Measurements from ENCODE around the gene KIAA0232.

DNA sequence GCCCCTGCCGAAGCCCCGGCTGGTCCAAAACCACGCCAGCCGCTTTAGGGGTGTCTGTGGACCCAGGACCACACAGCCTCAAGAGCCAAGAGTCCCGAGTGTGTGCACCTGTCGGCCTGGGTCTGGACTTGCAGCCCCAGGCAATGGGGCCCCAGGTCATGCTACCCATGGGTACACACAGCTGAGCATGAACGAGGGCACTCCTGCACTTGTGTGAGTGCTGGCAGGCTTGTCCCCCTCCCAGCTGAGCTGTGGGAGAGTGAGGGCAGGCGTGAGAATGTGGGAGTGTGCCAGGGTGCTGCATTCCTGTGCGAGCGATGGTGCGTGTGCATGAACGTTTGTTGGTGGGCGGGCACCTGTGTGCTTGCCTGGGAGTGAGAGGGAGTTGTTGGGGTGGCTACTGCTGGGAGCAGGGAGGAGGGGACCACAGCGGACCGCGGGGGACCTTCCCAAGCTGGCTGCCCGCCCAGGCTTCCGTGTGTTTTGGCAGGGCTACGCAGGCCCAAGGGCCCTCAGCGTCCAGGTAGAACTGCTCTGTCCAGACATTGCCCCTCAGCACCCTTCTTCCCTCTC lies 35.7 kb upstream of the KIAA0232 start:
- TF ChIP-seq, protein P1, sequence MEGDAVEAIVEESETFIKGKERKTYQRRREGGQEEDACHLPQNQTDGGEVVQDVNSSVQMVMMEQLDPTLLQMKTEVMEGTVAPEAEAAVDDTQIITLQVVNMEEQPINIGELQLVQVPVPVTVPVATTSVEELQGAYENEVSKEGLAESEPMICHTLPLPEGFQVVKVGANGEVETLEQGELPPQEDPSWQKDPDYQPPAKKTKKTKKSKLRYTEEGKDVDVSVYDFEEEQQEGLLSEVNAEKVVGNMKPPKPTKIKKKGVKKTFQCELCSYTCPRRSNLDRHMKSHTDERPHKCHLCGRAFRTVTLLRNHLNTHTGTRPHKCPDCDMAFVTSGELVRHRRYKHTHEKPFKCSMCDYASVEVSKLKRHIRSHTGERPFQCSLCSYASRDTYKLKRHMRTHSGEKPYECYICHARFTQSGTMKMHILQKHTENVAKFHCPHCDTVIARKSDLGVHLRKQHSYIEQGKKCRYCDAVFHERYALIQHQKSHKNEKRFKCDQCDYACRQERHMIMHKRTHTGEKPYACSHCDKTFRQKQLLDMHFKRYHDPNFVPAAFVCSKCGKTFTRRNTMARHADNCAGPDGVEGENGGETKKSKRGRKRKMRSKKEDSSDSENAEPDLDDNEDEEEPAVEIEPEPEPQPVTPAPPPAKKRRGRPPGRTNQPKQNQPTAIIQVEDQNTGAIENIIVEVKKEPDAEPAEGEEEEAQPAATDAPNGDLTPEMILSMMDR (IDR thresholded peaks at IDR 0.05; ENCODE audit: low read depth, low read length, poor library complexity, severe bottlenecking): no peak
- no peak for TF ChIP-seq EZH2phosphoT487 (IDR thresholded peaks at IDR 0.05; ENCODE audit: borderline replicate concordance, low read length)
